Gastroesophageal sphincter (tissue), 4 donors: ENCODE data around the gene EFNA2. TPM values are rescaled to one million over a fixed set of nuclear protein-coding genes. Genes with fewer than 3 reads are reported as not detected.

ENCODE experiments used
- ATAC-seq: fragments of 150-250 bp; one replicate; pipeline ENCODE4 v1.9.1; 2016; ENCODE audit warnings: mild to moderate bottlenecking, moderate library complexity
- H3K27ac ChIP-seq, 4 donors: fragments of 200-600 bp; sonication (generic) in 3 of 4; 1 replicate in 3 of 4; 2 replicates in 1 of 4; pipeline ENCODE4 v1.5.1; 2016 to 2019
- H3K27me3 ChIP-seq: fragments of 200-600 bp; sonication (generic); one replicate; pipeline ENCODE4 v1.5.1; 2019
- H3K36me3 ChIP-seq, 2 donors: fragments of 200-600 bp; sonication (generic); one replicate each; pipeline ENCODE4 v1.5.1; 2019; ENCODE audit warnings: control low read depth in 1 of 2
- H3K4me1 ChIP-seq, 3 donors: fragments of 200-600 bp; sonication (generic); 1 replicate in 2 of 3; 2 replicates in 1 of 3; pipeline ENCODE4 v1.5.1; 2016 to 2019; ENCODE audit warnings: control low read depth in 2 of 3
- H3K4me3 ChIP-seq, 2 donors: fragments of 200-600 bp; sonication (generic); one replicate each; pipeline ENCODE4 v1.5.1; 2019; ENCODE audit warnings: mild to moderate bottlenecking in 1 of 2, moderate library complexity in 1 of 2
- H3K9me3 ChIP-seq, 3 donors: fragments of 200-600 bp; sonication (generic); one replicate each; pipeline ENCODE4 v1.5.1; 2017 to 2019; ENCODE audit warnings: control low read depth in 2 of 3
- EP300 ChIP-seq: sonication (generic); formaldehyde crosslinking; IDR thresholded peaks from one replicate; pipeline ENCODE4 v1.6.1; 2017; ENCODE audit warnings: antibody characterized with exemption, mild to moderate bottlenecking
- POLR2A ChIP-seq, 2 donors: fragments of 450-650 bp; IDR thresholded peaks; one replicate each; pipeline ENCODE4 v1.6.1; 2017; ENCODE audit warnings: antibody characterized with exemption in 2 of 2, mild to moderate bottlenecking in 2 of 2, moderate library complexity in 1 of 2
- POLR2AphosphoS5 ChIP-seq: sonication (generic); formaldehyde crosslinking; IDR thresholded peaks from one replicate; pipeline ENCODE4 v1.6.1; 2017; ENCODE audit warnings: antibody characterized with exemption
- WGBS, 2 donors: methylation state at CpG; one replicate each; pipeline ENCODE4 v1.1.5; 2018; ENCODE audit warnings: low coverage in 1 of 2; 5-methylcytosine and 5-hydroxymethylcytosine counted together
- total RNA-seq, 4 donors: library from RNA; depleted of rRNA; stranded (reverse); fragments of >200 nt; gene quantifications; one replicate each; pipeline ENCODE4 v1.1.0, GENCODE V29; 2016
- TF ChIP-seq, protein P1 (sequence below), 4 experiments: fragments of 200-600 bp in 2 of 4; fragments of 450-650 bp in 2 of 4; sonication (generic) in 1 of 4; IDR thresholded peaks; one replicate each; pipeline ENCODE4 v1.5.1; 2017 to 2019; ENCODE audit warnings: antibody characterized with exemption in 4 of 4, mild to moderate bottlenecking in 2 of 4, moderate library complexity in 2 of 4

EFNA2 gene
- total RNA-seq, 4 donors from 2014 or later = not detected

GRCh38 chr19:1266129-1266915, 19.4 kb upstream of the EFNA2 start:
- peak overlapping the region; percentile 19 to 62 for H3K4me3 ChIP-seq
- H3K36me3 ChIP-seq = peaks cover 0 to 6% of the 10 kb centered on the region in 2 donors
- peak overlapping the region; percentile 45 to 100 (median 94) for H3K27ac ChIP-seq
- no peaks in the 10 kb centered on the region for H3K9me3 ChIP-seq
- ATAC-seq = peak; percentile 38
- H3K4me1 ChIP-seq = peaks cover 4 to 85% (median 65%) of the 10 kb centered on the region in 3 donors
- H3K27me3 ChIP-seq = no peaks in the 10 kb centered on the region
- TF ChIP-seq, protein P1, sequence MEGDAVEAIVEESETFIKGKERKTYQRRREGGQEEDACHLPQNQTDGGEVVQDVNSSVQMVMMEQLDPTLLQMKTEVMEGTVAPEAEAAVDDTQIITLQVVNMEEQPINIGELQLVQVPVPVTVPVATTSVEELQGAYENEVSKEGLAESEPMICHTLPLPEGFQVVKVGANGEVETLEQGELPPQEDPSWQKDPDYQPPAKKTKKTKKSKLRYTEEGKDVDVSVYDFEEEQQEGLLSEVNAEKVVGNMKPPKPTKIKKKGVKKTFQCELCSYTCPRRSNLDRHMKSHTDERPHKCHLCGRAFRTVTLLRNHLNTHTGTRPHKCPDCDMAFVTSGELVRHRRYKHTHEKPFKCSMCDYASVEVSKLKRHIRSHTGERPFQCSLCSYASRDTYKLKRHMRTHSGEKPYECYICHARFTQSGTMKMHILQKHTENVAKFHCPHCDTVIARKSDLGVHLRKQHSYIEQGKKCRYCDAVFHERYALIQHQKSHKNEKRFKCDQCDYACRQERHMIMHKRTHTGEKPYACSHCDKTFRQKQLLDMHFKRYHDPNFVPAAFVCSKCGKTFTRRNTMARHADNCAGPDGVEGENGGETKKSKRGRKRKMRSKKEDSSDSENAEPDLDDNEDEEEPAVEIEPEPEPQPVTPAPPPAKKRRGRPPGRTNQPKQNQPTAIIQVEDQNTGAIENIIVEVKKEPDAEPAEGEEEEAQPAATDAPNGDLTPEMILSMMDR (IDR thresholded peaks at IDR 0.05) = peak in 1 of 4 experiments; percentile 15
- TF ChIP-seq POLR2AphosphoS5 = peak; percentile 62
- TF ChIP-seq POLR2A (IDR thresholded peaks at IDR 0.05) = no peak
- TF ChIP-seq EP300 = no peak
- WGBS, 2 donors = 0 to 11% methylated on average over 4 to 10 of the region's 84 CpGs

- H3K4me3 ChIP-seq = peak overlapping the region; percentile 19 to 62
- ATAC-seq = peak; percentile 6
- WGBS, 2 donors = 0% methylated on average over 6 of the region's 59 CpGs; no CpG with 5 or more reads in 1 of the 2 donors
- peak overlapping the region; percentile 45 to 100 (median 94) for H3K27ac ChIP-seq
- H3K9me3 ChIP-seq = no peaks in the 10 kb centered on the region
- H3K36me3 ChIP-seq = peaks cover 0 to 12% of the 10 kb centered on the region in 2 donors
- peak; percentile 39 for TF ChIP-seq POLR2AphosphoS5
- no peak for TF ChIP-seq EP300
- TF ChIP-seq, protein P1 (IDR thresholded peaks at IDR 0.05) = peak in 3 of 4 experiments; percentile 98 to 100 (median 100)
- peak in 1 of 2 donors; percentile 28 for TF ChIP-seq POLR2A (IDR thresholded peaks at IDR 0.05)
- H3K27me3 ChIP-seq = no peaks in the 10 kb centered on the region
- H3K4me1 ChIP-seq = peaks cover 4 to 85% (median 65%) of the 10 kb centered on the region in 3 donors
These were observed 18.7 kb upstream of the EFNA2 start for GRCh38 chr19:1266916-1267476.

DNA sequence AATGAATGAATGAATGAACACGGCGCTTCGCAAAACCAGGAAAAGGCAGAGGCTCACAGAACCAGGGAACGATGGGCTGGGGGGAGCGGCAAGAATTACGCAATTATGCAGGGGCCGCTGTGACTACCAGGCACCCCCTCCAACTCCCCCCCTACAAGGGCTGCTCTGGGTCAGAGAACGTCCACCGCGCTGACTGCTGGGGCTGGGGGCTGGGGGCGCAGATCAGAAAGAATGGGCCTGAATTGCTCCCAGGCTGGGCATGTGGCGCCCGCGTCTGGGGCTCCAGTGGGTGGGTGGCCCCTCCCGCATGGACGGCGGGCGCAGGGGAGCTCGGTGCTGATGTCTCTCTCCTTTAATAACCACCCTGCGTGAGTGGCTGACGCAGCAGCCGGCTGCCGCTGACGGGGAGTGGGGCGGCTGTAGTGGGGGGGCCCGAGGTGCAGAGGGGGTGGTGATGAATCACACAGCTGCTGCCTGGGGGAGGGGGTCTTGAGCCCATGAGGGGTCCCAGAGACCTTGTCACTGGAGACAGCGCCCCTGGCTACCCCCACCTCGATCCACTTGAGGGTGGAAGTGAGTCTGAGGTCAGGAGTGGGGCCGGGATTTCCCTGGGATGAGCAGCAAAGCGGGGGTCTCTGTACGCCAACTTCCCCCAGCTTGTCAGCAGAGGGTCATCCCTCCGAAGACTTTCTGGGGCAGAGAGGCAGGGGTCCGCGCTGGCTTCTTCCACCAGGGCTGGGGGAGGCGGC, 18.0 kb upstream of the EFNA2 start:
- H3K36me3 ChIP-seq = peaks cover 0 to 19% of the 10 kb centered on the region in 2 donors
- 0 to 26% methylated on average over 7 to 10 of the region's 35 CpGs for WGBS, 2 donors
- peak overlapping the region in 1 of 2 donors; percentile 62 for H3K4me3 ChIP-seq
- H3K27me3 ChIP-seq = no peaks in the 10 kb centered on the region
- peak overlapping the region in 3 of 4 donors; percentile 99 to 100 (median 99) for H3K27ac ChIP-seq
- no peaks in the 10 kb centered on the region for H3K9me3 ChIP-seq
- TF ChIP-seq EP300 = no peak
- no peak for TF ChIP-seq POLR2AphosphoS5
- TF ChIP-seq, protein P1 (IDR thresholded peaks at IDR 0.05) = no peak
- TF ChIP-seq POLR2A (IDR thresholded peaks at IDR 0.05) = no peak
- peaks cover 0 to 85% (median 63%) of the 10 kb centered on the region in 3 donors for H3K4me1 ChIP-seq
- ATAC-seq = no peak

GRCh38 chr19:1268226-1269064, 17.2 kb upstream of the EFNA2 start:
- no peaks in the 10 kb centered on the region for H3K9me3 ChIP-seq
- H3K36me3 ChIP-seq = peaks cover 0 to 27% of the 10 kb centered on the region in 2 donors
- no peak for ATAC-seq
- peak overlapping the region; percentile 39 to 100 (median 99) for H3K27ac ChIP-seq
- 27 to 54% methylated on average over 4 to 13 of the region's 40 CpGs for WGBS, 2 donors
- peak overlapping the region in 1 of 2 donors; percentile 96 for H3K4me3 ChIP-seq
- H3K27me3 ChIP-seq = no peaks in the 10 kb centered on the region
- TF ChIP-seq POLR2AphosphoS5 (no peak), POLR2A (IDR thresholded peaks at IDR 0.05) (no peak), EP300 (no peak)
- TF ChIP-seq, protein P1 (IDR thresholded peaks at IDR 0.05) = no peak
- H3K4me1 ChIP-seq = peaks cover 0 to 85% (median 69%) of the 10 kb centered on the region in 3 donors
